Omental fat pad (tissue), 4 donors: ENCODE measurements around the gene CD48. TPM values are rescaled to one million over a fixed set of nuclear protein-coding genes. Genes with fewer than 3 reads are reported as not detected.

ENCODE experiments used
- ATAC-seq: fragments of 150-250 bp; one replicate; pipeline ENCODE4 v1.9.1; 2016; ENCODE audit warnings: mild to moderate bottlenecking, moderate library complexity; ENCODE audit not compliant: low FRiP score
- DNase-seq: peaks from one replicate; pipeline ENCODE4 v3.0.0-alpha.2; 2019; ENCODE audit warnings: low spot score
- total RNA-seq, 4 donors: library from RNA; depleted of rRNA; stranded (reverse); fragments of >200 nt; gene quantifications; one replicate each; pipeline ENCODE4 v1.1.0, GENCODE V29; 2016
- TF ChIP-seq, protein P1 (sequence below), 3 donors: fragments of 450-650 bp; IDR thresholded peaks; one replicate each; pipeline ENCODE4 v1.5.1; 2016 to 2017; ENCODE audit warnings: antibody characterized with exemption in 3 of 3, mild to moderate bottlenecking in 3 of 3, moderate library complexity in 2 of 3

The CD48 gene
- total RNA-seq, 4 donors from 2014 or later = 5.2 to 21.0 (median 8.0) TPM

DNA sequence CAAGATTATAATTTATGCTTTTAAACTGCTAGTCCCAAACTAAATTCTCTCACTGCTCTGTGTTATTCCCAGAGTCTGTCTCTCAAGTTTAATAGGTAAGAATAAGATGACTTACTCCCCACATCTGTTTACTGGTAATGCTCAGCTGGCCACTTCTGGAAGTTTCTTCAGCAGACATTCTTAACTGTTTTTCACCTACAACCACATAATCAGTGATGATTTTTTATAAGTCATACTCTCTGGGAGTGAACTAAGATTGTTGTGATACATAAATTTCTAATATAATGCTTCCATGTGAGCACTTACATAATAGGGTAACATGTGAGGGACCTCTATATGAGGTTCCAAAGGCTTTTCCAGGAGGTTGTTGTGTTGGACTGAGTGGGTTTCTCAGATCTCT, 36.1 kb upstream of the CD48 start:
- ATAC-seq = no peak
- no peak for DNase-seq
- TF ChIP-seq, protein P1, sequence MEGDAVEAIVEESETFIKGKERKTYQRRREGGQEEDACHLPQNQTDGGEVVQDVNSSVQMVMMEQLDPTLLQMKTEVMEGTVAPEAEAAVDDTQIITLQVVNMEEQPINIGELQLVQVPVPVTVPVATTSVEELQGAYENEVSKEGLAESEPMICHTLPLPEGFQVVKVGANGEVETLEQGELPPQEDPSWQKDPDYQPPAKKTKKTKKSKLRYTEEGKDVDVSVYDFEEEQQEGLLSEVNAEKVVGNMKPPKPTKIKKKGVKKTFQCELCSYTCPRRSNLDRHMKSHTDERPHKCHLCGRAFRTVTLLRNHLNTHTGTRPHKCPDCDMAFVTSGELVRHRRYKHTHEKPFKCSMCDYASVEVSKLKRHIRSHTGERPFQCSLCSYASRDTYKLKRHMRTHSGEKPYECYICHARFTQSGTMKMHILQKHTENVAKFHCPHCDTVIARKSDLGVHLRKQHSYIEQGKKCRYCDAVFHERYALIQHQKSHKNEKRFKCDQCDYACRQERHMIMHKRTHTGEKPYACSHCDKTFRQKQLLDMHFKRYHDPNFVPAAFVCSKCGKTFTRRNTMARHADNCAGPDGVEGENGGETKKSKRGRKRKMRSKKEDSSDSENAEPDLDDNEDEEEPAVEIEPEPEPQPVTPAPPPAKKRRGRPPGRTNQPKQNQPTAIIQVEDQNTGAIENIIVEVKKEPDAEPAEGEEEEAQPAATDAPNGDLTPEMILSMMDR (IDR thresholded peaks at IDR 0.05) = no peak

DNA sequence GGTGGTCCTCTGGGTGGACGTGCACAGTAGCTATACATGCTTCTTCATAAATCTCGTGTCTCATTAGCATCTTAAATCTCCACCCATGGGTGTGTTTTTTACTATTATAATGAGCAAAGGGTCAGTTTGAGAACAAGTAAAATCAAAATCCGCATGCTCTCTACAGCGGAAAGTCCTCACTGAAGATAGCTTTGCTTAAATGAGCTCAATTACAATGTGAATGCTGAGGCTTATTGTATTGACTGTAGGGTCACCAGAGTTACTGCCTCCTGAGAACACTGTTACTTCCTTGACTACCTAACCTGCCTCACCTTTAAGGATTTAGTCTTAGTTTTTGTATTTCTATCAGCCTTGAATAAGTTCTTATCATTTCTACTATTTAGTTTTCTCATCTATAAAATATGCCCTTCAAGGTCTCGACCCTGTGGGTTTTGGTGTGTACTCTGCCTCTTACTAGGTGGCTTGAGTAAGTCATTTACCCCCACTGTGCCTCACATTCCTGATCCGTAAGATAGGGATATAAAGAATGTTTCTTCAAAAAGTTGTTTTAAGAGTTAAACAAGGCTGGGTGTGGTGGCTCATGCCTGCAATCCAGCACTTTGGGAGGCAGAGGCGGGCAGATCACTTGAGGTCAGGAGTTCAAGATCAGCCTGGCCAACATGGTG, 35.3 kb upstream of the CD48 start:
- TF ChIP-seq, protein P1 (IDR thresholded peaks at IDR 0.05) = no peak
- DNase-seq (no peak), ATAC-seq (no peak)

DNA sequence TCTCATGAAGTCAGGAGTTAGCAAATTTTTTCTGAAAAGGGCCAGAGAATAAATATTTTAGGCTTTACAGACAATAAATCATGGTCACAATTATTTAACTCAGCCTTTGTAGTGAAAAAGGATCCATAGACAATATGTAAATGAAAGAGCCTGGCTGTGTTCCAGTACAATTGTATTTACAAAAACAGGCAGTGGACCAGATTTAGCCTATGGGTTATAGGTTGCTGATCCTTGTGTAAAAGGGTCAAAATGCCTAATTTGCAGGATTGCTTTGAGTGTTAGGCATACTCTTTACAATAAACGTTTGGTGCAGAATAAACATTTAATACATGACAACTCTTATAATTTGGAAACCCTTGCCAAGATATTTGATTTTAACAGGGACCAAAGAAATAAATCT, 33.9 kb upstream of the CD48 start:
- TF ChIP-seq, protein P1 (IDR thresholded peaks at IDR 0.05) = no peak
- DNase-seq (no peak), ATAC-seq (no peak)

DNA sequence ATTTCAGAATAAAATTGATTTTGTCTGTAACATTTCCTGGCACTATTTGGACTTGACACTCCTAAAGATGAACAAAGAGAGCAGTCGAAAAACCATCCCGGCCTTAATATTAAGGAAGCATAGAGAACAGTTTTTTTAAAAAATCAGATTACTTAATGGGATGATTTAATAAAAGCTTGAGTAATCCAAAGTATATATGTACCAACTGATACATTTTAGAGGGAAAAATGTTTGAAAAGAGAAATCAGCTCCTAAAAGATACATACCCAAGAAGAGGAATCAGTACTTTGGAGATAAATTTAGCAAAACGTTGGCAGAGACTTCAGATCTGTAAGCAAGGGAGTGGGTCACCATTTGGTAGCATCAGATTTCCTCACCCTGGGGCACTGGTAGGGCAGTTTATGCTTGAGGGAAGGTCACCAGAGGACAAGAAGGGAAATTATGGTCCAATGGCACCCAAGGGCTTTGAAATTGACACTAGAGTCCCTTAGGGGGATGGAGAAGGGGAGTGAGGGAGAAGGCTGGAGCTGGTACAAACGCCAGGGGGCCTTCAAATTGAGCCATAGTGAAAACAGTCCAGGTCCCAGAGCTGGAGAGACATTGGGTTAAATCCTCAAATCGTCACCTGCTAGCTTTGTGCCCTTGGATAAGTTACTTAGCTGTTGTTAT, 33.4 kb upstream of the CD48 start:
- ATAC-seq = no peak
- TF ChIP-seq, protein P1 (IDR thresholded peaks at IDR 0.05) = no peak
- no peak for DNase-seq

DNA sequence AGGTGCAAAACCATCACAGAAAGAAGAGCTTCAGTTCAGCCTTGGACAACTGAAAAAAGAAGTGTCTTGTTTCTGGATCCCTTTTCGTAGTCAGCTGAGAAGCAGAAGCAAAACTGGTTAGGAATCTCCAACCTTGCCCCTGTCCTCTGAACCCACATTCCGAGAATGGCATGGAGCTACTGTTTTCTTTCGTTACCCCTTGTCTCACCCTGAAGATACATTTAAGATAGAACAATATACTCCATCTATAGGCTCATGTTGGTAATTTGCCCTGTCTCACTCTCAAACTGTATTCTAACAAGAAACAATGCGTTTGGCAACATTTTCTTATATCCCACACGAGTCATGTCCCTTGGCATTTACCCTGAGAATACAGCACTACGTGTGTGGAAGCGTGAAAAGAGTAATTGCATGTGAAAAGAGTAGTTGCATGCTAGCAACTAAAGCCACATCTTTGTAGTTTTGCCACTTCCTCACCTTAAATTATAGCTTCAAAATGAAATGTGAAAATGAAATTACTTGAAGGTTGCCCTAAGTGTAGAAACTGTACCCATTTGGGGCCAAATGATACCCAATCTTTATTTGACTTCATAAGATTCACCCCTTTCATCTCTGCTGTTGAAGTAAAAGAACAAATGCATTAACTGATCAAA, 32.7 kb upstream of the CD48 start:
- no peak for DNase-seq
- TF ChIP-seq, protein P1 (IDR thresholded peaks at IDR 0.05) = no peak
- no peak for ATAC-seq

DNA sequence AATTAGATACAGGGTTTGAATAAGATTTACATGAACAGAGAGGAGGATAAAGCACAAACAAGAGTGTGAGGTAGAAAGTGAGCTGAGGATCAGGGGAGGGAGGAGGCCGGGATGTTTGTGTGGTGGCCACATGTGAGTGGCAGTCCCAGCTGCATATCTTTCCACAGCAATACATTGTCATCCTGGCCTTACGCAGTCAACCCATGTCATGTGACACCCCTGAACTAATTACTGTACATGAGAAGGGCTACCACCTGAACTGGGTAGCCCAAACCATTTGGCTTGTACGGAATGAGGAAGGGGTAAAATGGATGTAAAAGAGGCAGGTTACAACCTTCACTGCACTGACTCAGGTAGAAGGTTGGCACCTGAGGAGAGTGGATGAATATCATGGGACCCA, 31.6 kb upstream of the CD48 start:
- TF ChIP-seq, protein P1 (IDR thresholded peaks at IDR 0.05) = no peak
- no peak for ATAC-seq
- DNase-seq = no peak
